MG63 (cell line): ENCODE data around the gene MEGF8. TPM values are rescaled to one million over a fixed set of nuclear protein-coding genes. Genes with fewer than 3 reads are reported as not detected.

ENCODE experiments used
- DNase-seq: peaks from one replicate; pipeline ENCODE4 v3.0.0-alpha.2; 2020
- H3K27me3 ChIP-seq: fragments of 250-450 bp; sonication (Bioruptor Pico); 2 replicates; pipeline ENCODE4 v1.5.1; 2020; ENCODE audit warnings: mild to moderate bottlenecking, moderate library complexity
- H3K36me3 ChIP-seq: fragments of 250-450 bp; sonication (Bioruptor Pico); 2 replicates; pipeline ENCODE4 v1.5.1; 2020; ENCODE audit warnings: mild to moderate bottlenecking, moderate library complexity
- H3K4me3 ChIP-seq: fragments of 250-450 bp; sonication (Bioruptor Pico); 2 replicates; pipeline ENCODE4 v1.5.1; 2020; ENCODE audit warnings: mild to moderate bottlenecking, moderate library complexity
- H3K9me3 ChIP-seq: fragments of 250-450 bp; sonication (Bioruptor Pico); 2 replicates; pipeline ENCODE4 v1.5.1; 2020; ENCODE audit warnings: mild to moderate bottlenecking, moderate library complexity
- total RNA-seq: library from RNA; depleted of rRNA; stranded (reverse); fragments of >200 nt; shearing (Covaris generic); gene quantifications from 2 replicates; pipeline ENCODE4 v1.2.3, GENCODE V29; 2014; ENCODE audit warnings: low replicate concordance; rRNA removed

The MEGF8 gene, protein sequence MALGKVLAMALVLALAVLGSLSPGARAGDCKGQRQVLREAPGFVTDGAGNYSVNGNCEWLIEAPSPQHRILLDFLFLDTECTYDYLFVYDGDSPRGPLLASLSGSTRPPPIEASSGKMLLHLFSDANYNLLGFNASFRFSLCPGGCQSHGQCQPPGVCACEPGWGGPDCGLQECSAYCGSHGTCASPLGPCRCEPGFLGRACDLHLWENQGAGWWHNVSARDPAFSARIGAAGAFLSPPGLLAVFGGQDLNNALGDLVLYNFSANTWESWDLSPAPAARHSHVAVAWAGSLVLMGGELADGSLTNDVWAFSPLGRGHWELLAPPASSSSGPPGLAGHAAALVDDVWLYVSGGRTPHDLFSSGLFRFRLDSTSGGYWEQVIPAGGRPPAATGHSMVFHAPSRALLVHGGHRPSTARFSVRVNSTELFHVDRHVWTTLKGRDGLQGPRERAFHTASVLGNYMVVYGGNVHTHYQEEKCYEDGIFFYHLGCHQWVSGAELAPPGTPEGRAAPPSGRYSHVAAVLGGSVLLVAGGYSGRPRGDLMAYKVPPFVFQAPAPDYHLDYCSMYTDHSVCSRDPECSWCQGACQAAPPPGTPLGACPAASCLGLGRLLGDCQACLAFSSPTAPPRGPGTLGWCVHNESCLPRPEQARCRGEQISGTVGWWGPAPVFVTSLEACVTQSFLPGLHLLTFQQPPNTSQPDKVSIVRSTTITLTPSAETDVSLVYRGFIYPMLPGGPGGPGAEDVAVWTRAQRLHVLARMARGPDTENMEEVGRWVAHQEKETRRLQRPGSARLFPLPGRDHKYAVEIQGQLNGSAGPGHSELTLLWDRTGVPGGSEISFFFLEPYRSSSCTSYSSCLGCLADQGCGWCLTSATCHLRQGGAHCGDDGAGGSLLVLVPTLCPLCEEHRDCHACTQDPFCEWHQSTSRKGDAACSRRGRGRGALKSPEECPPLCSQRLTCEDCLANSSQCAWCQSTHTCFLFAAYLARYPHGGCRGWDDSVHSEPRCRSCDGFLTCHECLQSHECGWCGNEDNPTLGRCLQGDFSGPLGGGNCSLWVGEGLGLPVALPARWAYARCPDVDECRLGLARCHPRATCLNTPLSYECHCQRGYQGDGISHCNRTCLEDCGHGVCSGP (N-terminal part only)
- 14.8 and 26.7 TPM in 2 replicates for total RNA-seq

DNA sequence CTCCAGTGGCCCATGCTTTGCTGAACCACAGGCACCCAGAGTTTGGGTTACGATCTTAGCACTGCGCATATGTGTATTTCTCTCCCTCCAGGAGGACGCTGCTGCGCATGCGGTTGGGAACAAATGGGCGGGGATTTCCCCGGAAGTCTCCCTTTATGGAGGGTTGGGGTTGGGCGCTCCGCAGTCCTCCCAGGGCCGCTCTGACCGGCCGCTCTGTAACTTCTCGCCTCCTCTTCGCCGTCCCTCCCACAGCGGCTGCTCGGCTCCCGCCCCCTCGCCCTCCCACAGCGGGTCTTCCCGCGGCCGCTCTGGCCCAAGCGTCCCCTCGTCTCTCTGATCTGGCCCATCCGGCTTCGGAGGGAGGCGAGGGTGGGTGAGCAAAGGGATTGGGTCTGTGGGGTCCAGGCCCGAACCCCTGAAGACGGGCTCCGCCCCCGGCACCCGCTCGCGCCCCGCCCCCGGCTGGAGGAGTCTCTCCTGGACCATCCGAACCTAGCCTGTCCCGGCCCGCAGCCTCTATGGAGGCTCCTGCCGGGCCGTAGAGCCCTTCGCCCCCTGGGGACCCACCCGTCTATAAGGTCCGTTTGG is at the start of gene MEGF8:
TSS of gene MEGF8 (plus strand) at position 328 of the 588 bp plus-strand sequence. CDS start 609 bp downstream, outside the sequence.
- DNase-seq: peak; percentile 99
- no peaks in the 10 kb centered on the region for H3K36me3 ChIP-seq
- H3K27me3 ChIP-seq: no peaks in the 10 kb centered on the region
- no peaks in the 10 kb centered on the region for H3K9me3 ChIP-seq
- peak within 1 kb of the TSS; percentile 73 for H3K4me3 ChIP-seq

DNA sequence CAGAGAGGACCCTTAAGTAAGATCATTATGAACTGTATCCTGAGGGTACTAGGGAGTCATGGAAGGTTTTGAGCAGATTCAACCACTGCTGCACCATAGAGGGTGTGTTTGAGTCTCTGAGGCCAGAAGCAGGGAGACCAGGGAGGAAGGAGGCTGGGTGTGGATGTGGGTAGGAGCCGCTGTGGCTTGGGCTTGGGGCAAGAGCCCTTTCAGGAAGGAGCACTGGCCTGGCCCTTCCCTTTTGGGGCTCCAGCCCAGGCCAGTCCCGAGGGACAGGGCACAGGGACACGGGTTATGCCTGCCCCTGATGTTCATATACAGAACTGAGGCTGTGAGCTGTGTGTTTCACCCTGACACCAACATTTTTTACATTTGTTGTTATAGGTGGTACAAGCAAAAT is 49.2 kb upstream of the MEGF8 start:
- DNase-seq: no peak
- peaks cover 37% of the 10 kb centered on the region for H3K36me3 ChIP-seq
- no peaks in the 10 kb centered on the region for H3K27me3 ChIP-seq
- H3K4me3 ChIP-seq: no peak overlapping the region
- H3K9me3 ChIP-seq: no peaks in the 10 kb centered on the region

DNA sequence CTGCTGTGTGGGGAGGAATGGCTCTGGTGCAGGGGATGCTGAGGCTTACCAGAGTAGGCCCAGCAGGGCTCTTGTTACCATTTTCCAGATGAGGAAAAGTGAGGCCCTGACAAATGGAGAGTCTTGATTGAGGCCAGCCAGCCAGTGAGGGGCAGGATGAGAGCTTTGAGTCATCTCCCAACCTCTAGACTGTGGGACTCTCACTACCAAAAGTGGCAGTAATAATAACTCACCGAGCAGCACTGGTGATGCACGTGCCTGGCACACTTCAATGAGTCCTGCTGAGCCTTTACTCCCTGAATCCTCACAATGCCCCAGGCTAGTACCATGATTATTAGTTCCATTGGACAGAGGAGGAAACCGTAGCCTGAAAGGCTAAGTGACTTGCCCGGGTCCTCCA is 48.6 kb upstream of the MEGF8 start:
- Histone ChIP-seq H3K27me3 (no peaks in the 10 kb centered on the region), H3K4me3 (no peak overlapping the region), H3K9me3 (no peaks in the 10 kb centered on the region), H3K36me3 (peaks cover 36% of the 10 kb centered on the region)
- peak; percentile 75 for DNase-seq

DNA sequence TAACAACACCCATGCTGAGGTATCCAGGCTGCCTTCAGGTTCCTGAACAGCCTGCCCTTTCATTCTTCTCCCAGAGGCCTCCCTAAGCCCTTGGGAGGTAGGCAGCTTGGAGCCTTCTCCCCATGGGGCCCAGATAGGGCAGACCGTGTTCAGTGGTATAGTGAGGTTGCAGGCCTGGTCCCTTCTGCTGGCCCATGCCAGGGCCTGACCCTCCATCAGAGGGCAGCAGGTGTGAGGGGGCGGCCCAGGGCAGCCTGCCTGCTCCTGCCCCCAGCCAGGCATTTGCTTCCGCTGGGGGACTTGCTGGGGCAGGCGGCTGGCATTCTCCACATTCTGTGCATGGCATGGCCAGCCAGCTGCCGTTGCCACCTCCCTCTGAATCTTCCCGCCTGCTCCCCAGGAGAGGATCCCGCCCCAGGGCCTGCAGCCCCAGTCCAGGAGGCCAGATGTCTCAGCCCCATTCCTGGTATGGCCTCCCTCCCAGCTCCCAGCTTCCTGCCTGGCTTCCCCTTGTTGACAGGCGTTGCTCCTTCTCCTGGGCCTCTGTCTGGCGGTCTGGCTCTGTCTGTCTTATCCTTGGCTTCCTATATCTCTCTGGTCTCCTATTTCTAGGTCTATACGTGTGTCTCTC is 47.5 kb upstream of the MEGF8 start:
- H3K36me3 ChIP-seq: peaks cover 27% of the 10 kb centered on the region
- no peak overlapping the region; the same call in 1 of the 2 replicates for H3K4me3 ChIP-seq
- peak; percentile 93 for DNase-seq
- H3K27me3 ChIP-seq: no peaks in the 10 kb centered on the region
- H3K9me3 ChIP-seq: no peaks in the 10 kb centered on the region

DNA sequence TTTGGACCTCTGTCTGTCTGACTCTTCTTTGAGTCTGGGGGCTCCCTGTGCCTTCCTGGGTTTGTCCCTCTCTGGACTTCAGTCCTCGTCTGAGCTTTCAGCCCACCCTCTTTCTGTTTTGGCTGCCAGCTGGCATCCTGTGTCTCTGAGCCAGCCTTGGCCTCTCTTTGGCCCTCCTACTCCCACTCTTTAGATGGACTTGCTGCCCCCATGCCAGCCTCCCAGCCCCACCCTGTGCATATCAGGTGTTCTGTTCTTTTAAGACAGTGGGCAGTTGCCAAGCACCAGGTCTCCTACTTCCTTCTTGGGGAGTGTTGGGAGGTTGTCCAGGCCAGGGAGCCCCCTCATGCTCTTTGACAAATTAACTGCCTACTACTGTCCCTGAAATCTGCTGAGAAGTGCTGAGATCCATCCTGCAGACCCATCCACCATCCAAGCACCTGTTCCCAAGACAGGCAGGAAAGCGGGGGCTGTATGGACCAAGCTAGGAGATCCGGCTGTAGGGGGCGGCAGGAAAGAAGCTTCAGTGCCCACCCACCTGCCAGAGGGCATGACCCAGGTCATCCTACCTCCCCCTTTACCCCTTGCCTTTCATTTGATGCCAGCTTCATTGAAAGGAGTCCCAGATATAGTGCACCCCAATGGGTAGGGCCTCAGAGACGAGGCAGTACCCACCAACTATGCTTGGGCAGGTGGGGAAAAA is 46.8 kb upstream of the MEGF8 start:
- H3K4me3 ChIP-seq: no peak overlapping the region; the same call in 1 of the 2 replicates
- no peaks in the 10 kb centered on the region for H3K27me3 ChIP-seq
- peak; percentile 74 for DNase-seq
- peaks cover 26% of the 10 kb centered on the region for H3K36me3 ChIP-seq
- H3K9me3 ChIP-seq: no peaks in the 10 kb centered on the region

DNA sequence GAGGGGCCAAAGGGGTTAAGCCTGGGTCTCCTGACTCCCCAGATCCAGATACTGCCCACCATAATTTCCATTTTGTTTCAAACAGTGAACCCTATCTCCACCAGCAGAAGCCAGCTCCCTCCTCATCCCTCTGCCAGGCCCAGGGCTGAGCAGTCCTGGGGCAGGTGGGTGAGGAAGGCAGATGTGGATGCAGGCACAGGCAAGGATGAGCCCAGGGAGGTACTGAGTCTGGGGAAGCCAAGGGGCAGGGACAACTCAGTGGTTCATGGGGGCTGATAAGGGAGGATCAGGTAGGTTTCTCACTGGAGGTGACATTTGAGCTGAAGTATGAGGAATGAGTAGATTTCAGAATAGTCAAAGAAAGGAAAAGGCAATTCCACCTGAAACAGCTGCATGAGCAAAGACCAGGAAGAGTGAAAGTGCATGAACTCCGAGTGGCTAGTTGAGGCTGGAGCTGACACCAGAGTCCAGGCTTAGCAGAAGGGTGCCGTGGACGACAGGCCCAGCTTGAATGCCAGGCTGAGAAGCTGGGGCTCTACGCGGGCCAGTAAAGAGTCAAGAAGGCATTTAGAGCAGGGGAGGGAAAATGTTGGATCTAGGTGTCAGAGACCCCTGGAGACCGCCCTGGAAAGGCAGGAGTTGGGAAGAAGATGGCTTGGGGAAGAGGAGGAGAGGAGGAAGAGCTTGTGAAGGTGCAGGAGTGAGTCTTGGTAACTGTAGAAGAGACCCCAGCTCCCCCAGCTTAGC is 46.1 kb upstream of the MEGF8 start:
- Histone ChIP-seq H3K4me3 (peak overlapping the region; percentile 67), H3K9me3 (no peaks in the 10 kb centered on the region), H3K36me3 (peaks cover 18% of the 10 kb centered on the region), H3K27me3 (no peaks in the 10 kb centered on the region)
- DNase-seq: no peak

DNA sequence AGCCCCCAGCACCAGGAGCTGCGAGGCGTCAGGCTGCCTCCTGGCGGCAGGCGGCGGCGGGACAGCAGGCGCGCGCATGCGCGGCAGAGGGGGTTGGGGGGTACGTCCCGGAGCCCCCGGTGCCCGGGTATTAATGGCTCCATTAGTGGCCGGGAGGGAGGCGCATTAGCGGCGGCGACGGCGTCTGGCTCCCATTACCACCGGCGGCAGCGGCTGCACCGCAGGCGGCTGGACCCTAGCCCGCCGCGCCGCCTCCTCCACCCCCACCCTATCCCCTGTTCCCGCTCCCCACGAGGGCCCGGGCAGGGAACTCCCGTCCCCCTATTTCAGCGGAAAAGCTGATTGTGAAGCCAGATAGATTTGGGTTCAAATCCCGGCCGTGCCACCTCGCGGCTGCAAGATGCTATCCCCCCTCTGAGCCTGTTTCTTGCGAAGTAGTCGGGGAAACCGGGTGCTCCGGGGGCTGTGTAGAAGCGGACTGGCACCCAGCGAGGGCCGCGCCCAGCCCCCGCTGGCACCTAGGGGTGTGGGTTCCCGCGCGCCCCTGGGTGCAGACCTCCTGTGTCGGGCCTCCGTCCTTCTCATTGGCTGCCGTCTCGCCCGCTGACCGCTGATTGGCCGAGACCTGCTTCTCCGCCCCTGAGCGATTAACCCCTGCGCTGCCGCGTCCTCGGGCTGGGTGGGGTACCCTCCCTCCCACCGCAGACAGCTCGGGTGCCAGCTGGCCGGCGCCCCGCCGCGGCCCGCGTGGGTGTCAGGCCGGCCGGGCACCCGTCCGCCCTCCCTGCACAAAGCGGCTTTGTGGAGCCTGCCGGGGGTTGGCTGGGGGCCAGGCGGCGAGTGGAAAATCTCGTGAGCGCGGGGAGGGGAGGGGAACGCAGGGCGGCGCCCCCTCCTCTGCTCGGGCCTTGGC is 45.3 kb upstream of the MEGF8 start:
- Histone ChIP-seq H3K27me3 (no peaks in the 10 kb centered on the region), H3K36me3 (peaks cover 10% of the 10 kb centered on the region), H3K9me3 (no peaks in the 10 kb centered on the region), H3K4me3 (peak overlapping the region; percentile 67)
- DNase-seq: peak; percentile 99

DNA sequence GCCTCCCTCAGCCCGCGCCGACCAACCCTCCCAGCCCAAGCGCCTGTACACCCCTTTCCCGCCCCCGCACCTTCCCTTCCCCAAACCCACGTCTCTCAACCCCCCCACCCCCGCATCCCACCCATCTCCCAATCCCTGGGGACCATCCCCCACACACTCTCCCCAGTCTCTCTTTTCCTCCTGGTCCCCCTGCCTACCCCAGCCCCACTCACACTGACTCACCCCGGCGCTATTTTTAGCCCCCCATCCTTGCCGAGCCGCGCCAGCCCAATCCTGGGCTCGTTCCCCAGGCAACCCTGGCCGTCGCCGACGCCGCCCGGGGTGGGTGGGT is 44.7 kb upstream of the MEGF8 start:
- Histone ChIP-seq H3K27me3 (no peaks in the 10 kb centered on the region), H3K9me3 (no peaks in the 10 kb centered on the region), H3K4me3 (peak overlapping the region; percentile 67), H3K36me3 (peaks cover 11% of the 10 kb centered on the region)
- peak; percentile 91 for DNase-seq

DNA sequence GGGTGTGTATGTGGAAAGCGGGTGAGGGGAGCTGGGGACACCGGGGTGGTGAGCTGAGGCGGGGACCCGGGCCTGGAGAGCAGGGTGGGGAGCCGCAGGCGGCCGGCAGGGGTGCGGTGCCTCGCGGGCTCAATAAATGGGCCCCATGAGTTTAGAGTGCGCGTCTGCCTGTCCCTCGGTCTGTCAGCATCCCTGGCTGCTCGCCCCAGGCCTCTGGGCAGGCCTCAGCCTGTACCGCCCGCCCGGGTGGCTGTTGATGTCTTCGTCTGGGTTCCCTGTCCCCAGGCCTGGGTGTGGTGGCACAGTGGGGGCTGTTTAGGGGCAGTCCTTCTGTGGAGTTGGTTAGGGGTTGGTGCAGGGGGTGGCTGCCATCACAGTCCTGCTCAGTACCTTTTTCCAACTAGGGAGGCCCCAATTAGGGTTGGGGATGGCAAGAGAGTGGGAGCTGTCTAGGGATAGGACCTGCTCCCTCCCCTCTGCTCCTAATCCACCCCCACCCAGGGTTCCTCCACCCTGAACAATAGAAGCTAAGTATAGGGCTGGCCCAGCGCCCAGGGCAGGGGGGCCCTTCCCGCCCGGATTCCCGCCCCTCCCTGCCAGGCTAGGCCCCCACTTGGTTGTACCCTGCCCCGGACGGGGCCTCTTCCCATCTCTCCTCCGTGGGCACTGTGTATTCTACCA is 44.1 kb upstream of the MEGF8 start:
- Histone ChIP-seq H3K9me3 (no peaks in the 10 kb centered on the region), H3K4me3 (peak overlapping the region; percentile 67), H3K36me3 (peaks cover 14% of the 10 kb centered on the region), H3K27me3 (no peaks in the 10 kb centered on the region)
- DNase-seq: peak; percentile 86

DNA sequence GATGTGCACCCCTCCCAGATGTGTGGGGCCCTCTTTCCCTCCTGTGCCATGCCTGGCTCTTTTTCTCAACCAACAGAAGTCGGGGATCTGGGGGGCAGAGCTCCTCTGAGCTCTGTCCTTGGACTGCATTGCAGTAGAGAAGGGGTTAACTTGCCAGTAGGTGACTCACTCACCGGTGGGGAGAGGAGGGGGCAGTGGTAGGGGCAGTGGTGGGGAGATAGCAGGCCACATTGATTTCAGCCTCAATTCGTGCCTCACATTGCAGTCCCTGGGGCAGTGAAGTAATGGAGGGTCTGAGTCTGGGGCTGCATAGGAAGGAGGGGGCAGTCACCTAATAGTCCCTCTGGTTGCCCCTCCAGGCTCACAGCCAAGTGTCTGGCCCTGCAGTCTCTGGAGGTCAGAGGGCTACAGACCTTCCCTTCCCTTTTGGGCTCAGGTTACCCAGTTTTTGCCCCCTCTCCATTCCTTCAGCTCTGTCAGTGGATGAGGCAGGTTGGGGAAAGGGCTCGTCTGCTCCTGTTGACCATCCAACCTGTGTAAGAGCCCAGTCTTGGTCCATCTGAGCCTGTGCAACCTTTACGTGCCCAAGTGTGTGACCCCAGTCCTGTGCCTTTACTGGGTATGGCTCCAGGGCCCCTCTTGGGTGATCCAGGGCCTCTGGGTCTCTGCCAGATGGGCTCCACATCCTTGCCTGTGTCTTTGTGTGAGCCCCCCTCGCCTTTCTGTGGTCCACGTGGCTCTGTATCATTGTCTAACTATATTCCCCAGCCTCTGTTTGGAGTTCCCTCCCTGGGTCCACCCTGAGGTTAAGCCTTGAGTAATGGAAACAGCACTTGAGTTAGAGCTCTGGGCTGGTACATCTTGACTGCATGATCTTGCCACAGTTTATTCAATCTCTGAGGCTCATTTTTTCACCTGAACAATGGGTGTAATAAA is 43.3 kb upstream of the MEGF8 start:
- Histone ChIP-seq H3K27me3 (no peaks in the 10 kb centered on the region), H3K4me3 (peak overlapping the region; percentile 67), H3K9me3 (no peaks in the 10 kb centered on the region), H3K36me3 (peaks cover 14% of the 10 kb centered on the region)
- peak; percentile 79 for DNase-seq

DNA sequence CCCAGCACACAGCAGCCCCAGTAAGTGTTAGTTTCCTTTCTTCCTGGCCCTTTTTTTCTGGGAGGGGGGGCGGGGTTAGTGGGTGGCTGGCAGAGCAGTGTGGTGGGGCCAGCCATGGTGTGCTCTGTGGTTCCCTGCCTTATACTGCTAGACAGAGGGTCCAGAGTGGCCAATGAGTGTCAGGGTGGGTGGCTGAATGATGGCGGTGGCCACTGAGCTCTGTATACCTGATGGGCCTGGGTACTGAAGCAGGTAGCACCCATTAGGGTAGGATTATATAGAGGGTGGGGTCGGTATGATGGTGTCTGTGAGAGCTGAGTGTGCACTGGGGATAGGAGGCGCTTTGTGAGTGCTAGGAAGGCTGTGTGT is 42.6 kb upstream of the MEGF8 start:
- no peak for DNase-seq

DNA sequence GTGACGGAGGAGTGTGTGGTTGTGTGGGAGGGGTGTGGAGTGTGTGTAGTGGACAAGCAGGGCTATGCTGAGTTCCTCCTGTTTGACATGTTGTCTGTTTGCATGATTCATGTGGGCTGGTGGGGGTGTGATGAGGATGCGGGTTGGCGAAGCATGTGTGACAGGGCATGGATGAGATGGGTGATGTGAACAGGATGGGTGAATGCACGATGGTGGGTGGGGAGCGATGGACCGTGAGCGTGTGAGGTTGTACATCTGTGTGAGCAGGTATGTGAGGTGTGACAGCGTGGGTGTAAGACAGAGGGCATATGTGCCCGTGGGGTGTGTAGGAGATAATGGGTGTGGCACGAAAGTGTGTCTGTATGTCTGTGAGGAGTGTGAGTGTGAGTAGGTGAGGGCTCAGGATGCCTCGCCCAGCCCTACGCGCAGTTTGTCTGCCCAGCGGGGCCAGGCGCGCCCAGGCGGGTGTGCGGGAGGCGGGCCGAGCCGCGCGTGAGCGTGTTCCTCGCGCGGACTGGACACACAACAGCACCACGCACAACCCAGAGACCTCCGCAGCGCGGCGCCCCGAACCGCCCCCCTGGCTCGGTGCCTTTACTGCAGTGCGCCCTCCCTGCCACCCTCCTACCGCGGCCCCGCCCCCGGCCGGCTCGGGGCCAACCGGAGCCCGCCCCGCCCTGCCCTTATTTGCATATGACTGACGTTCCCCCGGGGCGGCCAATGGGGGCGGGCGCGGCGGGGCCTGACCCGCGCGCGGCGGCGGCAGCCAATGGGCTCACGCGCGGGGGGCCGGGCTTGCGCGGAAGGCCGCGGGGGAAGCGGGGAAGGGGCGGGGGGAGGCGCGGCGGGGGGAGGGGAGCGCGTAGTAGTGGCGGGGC is 42.0 kb upstream of the MEGF8 start:
- no peaks in the 10 kb centered on the region for H3K27me3 ChIP-seq

More for the DNA sequence above, 42.6 kb upstream of the MEGF8 start:
- Histone ChIP-seq H3K9me3 (no peaks in the 10 kb centered on the region), H3K27me3 (no peaks in the 10 kb centered on the region), H3K36me3 (peaks cover 21% of the 10 kb centered on the region), H3K4me3 (no peak overlapping the region)

More for the DNA sequence above, 42.0 kb upstream of the MEGF8 start:
- peak; percentile 97 for DNase-seq
- Histone ChIP-seq H3K9me3 (no peaks in the 10 kb centered on the region), H3K4me3 (peak overlapping the region; percentile 34), H3K36me3 (peaks cover 27% of the 10 kb centered on the region)
